Activated naive CD8-positive, alpha-beta T cell treated with anti-CD3 and anti-CD28 coated beads, Interleukin-2, amount 10 ng/mL, durations not matched to agents 7 days and 5 days (primary cell): ENCODE data around the gene KRTDAP. TPM values are rescaled to one million over a fixed set of nuclear protein-coding genes. Genes with fewer than 3 reads are reported as not detected.

Experiments used
- ATAC-seq: fragments of 150-1000 bp; cut with Tn5 transposase; one replicate; pipeline ENCODE4 v1.10.0; 2021; ENCODE audit warnings: low read depth, moderate library complexity
- POLR2A ChIA-PET: fragments of 350-600 bp; sonication (Branson Sonifier 250); formaldehyde crosslinking; loops from one replicate; lab custom pipeline; 2021; ENCODE audit warnings: antibody characterized with exemption; lab: Charles Lee
- DNase-seq: peaks from one replicate; pipeline ENCODE4 v3.0.0; 2021
- H3K27ac Mint-ChIP-seq: one replicate; pipeline ENCODE4 v1.8.0; 2022; ENCODE audit warnings: mild to moderate bottlenecking, mixed read lengths
- H3K27me3 Mint-ChIP-seq: one replicate; pipeline ENCODE4 v1.8.0; 2022; ENCODE audit warnings: mild to moderate bottlenecking, moderate library complexity, mixed read lengths
- H3K36me3 Mint-ChIP-seq: one replicate; pipeline ENCODE4 v1.8.0; 2021; ENCODE audit warnings: mild to moderate bottlenecking, mixed read lengths
- H3K4me1 Mint-ChIP-seq: one replicate; pipeline ENCODE4 v1.8.0; 2021; ENCODE audit warnings: mixed read lengths
- H3K4me3 Mint-ChIP-seq: one replicate; pipeline ENCODE4 v1.8.0; 2022; ENCODE audit warnings: mild to moderate bottlenecking, moderate library complexity, mixed read lengths
- H3K9me3 Mint-ChIP-seq: one replicate; pipeline ENCODE4 v1.8.0; 2021; ENCODE audit warnings: mixed read lengths
- total RNA-seq, 2 experiments: library from RNA; stranded (reverse); gene quantifications; one replicate each; pipeline ENCODE4 v1.2.3, GENCODE V29; 2021

The KRTDAP gene
- total RNA-seq, 2 experiments from 2014 or later: not detected

DNA sequence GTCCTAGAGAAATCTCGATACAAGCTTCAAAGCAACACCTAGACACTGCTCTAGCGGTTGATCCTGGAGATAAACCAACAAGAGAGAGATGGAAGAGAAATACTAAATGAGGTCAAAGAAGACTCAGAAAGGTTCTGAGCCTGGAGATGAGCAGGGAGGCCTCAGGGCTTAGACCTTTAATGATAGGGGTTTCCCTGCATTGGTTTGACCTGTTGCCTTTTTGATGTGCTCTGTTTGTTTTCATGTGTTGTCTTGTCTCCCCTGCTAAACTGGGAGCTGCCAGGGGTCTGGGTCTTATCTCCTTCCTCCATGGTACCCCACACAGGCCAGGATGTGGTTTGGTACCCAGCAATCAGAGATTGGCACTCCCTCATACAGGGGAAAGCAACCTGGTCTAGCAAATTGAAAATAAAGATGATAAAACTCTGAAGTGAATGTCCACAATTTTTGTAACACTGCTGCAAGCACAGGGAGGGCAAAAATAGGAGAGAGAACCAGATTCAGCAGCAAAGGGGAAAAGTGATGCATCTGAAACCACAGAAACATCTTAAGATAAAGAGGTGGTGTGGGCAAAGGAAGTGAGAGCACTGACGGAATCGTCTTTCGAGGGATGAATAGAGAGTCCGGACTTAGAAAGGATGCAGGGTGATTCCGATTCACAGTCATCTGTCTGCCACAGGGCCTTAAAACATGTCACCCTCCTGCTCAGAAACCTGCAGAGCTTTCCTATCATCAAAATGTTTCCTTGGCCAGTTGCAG lies 38.7 kb downstream of the KRTDAP start:
- DNase-seq: no peak
- Mint-ChIP-seq H3K4me3 (peak overlapping the region; percentile 20), H3K27ac (no peak overlapping the region), H3K36me3 (no peaks in the 10 kb centered on the region), H3K27me3 (peaks cover 30% of the 10 kb centered on the region), H3K4me1 (peaks cover 19% of the 10 kb centered on the region), H3K9me3 (no peaks in the 10 kb centered on the region)
- POLR2A ChIA-PET: interaction anchor here (2.7 kb wide), 1 partner anchor 10 kb away, joined by 16 read pairs; no protein-coding TSS in a partner anchor
- peak; percentile 61 for ATAC-seq

DNA sequence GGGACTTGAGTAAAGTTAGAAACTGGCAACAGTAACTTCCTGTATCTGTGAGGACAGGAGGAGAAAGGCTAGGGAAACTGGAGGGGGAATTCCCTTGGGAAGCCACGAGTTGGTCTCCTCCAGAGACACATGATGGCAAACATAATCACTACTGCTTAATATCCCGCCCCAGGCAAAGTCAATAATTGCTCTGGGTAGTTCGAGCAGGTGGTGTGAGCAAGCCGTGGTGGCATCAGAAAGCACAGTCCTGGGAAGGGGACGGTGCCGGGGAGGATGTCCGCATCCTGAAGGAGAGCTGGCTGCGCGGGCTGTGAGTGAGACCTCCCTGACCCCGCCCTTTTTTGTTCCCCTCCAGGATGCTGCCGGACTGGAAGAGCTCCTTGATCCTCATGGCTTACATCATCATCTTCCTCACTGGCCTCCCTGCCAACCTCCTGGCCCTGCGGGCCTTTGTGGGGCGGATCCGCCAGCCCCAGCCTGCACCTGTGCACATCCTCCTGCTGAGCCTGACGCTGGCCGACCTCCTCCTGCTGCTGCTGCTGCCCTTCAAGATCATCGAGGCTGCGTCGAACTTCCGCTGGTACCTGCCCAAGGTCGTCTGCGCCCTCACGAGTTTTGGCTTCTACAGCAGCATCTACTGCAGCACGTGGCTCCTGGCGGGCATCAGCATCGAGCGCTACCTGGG lies 40.8 kb downstream of the KRTDAP start:
- Mint-ChIP-seq H3K27ac (no peak overlapping the region), H3K4me3 (no peak overlapping the region), H3K9me3 (no peaks in the 10 kb centered on the region), H3K4me1 (peaks cover 24% of the 10 kb centered on the region), H3K36me3 (no peaks in the 10 kb centered on the region), H3K27me3 (peaks cover 39% of the 10 kb centered on the region)
- DNase-seq (no peak), ATAC-seq (no peak)
- POLR2A ChIA-PET: no interaction called here

DNA sequence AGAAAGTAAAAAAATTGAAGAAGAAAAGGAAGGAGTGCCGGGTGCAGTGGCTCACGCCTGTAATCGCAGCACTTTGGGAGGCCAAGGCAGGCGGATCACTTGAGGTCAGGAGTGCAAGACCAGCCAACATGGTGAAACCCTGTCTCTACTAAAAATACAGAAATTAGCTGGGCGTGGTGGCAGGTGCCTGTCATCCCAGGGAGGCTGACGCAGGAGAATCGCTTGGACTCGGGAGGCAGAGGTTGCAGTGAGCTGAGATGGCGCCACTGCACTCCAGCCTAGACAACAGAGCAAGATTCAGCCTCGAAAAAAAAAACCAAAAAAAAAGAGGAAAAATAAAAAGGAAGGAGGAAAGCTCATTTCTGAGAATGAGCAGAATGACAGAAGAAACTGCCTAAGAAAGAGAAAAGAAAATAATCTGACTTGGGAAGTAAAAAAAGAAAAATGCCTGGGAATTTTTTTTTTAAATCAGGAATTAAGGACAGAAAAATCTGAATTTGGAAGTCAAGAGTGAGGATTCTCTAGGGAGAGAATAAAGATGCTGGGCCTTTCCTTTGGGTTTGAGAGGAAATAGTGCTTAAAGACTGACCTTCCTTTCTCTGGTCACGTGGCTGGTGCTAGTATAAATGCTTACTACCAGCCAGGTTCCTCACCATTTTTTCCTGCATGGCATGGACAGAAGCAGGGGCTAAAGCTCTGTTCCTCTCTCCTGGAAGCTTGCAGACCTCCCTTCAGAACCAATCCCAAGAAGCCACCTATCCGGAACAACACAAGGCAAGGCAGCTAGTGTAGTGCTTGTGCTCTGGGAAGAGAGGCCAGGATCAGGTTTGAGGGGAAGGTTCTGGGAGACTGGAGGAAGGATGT lies 42.4 kb downstream of the KRTDAP start, which contains the start of gene FFAR2:
FFAR2 (plus strand) TSS at position 652 of the 864 bp plus-strand sequence. CDS start 1,458 bp downstream, outside the sequence.
- ATAC-seq: no peak
- Mint-ChIP-seq H3K4me1 (peaks cover 24% of the 10 kb centered on the region), H3K4me3 (no peak within 1 kb of the TSS), H3K36me3 (no peaks in the 10 kb centered on the region), H3K9me3 (no peaks in the 10 kb centered on the region), H3K27ac (no peak within 1 kb of the TSS), H3K27me3 (peaks cover 35% of the 10 kb centered on the region)
- DNase-seq: no peak
- POLR2A ChIA-PET: no interaction called here

DNA sequence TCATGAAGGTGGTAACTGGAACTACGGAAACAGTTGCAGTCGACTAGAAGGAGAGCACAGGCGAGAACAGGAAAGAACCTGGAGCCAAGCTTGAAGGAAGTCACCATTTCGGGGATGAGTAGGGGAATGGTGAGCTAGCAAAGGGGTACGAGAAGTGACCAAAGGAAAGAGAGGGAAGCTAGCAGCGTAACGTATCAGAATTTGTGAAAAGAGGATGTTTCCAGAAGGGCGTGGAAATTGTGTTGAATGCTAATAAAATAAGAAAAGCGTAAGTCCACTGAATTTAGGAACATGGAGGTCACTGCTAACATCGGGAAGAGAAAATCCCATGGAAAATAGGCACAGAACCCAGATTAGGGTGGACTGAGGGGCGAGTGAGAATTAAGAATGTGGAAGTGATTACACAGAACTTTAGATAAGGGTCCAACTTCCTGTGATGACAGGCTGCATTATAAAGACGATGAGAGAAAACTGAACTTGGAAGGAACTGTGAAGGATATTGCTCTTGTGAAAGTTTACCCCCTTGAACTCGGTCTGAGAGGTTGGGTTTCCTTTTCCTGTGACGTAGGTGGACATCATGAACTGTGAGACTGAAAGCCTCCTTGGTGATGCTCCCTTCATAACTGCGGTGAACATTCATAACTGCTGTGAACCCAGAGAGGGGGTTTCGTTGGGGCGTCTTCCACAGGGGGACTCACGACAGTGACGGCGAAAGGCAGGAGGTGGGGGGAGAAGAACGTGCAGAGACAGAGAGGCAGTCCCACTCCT lies 44.3 kb downstream of the KRTDAP start:
- ATAC-seq (peak; percentile 56), DNase-seq (no peak)
- POLR2A ChIA-PET: no interaction called here
- Mint-ChIP-seq H3K4me1 (peaks cover 15% of the 10 kb centered on the region), H3K4me3 (peak overlapping the region; percentile 8), H3K27me3 (peaks cover 35% of the 10 kb centered on the region), H3K27ac (peak overlapping the region; percentile 33), H3K36me3 (no peaks in the 10 kb centered on the region), H3K9me3 (no peaks in the 10 kb centered on the region)

DNA sequence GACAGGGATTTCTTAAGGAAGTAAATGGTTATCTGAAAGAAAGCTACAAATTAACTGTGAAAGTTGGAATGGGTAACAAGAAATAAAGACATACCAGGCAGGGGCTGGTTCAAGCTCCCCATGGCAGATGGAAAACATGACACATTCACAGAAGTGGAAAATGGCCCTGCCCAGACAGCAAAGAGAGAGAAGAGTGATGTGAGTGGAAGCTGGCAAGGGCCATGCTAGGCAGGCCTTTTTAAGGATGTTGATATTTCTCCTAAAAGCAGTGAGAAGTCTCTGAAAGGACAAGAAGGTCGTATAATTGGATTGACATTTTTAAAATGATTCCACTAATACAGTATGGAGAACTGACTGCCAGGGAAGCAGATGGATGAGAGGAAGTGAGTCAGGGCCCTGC lies 45.5 kb downstream of the KRTDAP start:
- no peak for DNase-seq
- no peaks in the 10 kb centered on the region for H3K9me3 Mint-ChIP-seq
- H3K36me3 Mint-ChIP-seq: no peaks in the 10 kb centered on the region
- peaks cover 14% of the 10 kb centered on the region for H3K4me1 Mint-ChIP-seq
- H3K27me3 Mint-ChIP-seq: peaks cover 35% of the 10 kb centered on the region
- no peak for ATAC-seq
- H3K27ac Mint-ChIP-seq: no peak overlapping the region
- POLR2A ChIA-PET: interaction anchor here (1.1 kb wide), 1 partner anchor 88 kb away, joined by 3 read pairs; no protein-coding TSS in a partner anchor
- H3K4me3 Mint-ChIP-seq: no peak overlapping the region

DNA sequence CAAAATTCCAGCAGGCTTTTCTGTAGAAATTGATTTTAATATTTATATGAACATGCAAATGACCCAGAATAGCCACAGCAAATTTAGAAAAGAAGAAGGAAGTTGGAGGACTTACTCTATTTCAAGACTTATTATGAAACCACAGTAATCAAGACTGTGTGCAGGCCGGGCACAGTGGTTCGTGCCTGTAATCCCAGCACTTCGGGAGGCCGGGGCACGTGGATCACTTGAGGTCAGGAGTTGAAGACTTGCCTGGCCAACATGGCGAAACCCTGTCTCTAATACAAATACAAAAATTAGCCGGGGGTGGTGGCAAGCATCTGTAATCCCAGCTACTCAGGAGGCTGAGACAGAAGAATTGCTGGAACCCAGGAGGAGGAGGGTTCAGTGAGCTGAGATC lies 48.2 kb downstream of the KRTDAP start:
- Mint-ChIP-seq H3K27me3 (peaks cover 29% of the 10 kb centered on the region), H3K4me3 (no peak overlapping the region), H3K4me1 (peaks cover 17% of the 10 kb centered on the region), H3K27ac (no peak overlapping the region), H3K9me3 (no peaks in the 10 kb centered on the region), H3K36me3 (no peaks in the 10 kb centered on the region)
- no peak for ATAC-seq
- POLR2A ChIA-PET: no interaction called here
- DNase-seq: no peak

DNA sequence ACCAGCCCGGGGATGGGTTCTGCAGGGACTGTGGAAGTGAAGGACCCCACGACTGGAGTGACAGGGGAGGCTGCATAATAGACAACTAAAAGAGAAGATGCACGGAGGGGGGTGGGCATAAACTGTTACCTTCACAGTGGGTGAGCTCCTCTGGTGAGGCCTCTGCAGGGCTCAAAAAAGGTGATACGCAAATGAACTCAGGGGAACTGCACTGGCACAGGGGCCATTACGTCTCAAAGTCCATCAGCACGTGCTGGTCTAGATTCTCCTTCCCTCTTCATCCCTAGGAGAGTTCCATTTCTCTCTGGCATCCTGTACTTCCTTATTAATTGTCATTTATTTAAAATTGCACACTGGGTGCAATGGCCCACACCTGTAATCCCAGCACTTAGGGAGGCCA lies 50.3 kb downstream of the KRTDAP start:
- H3K36me3 Mint-ChIP-seq: no peaks in the 10 kb centered on the region
- POLR2A ChIA-PET: no interaction called here
- no peak for DNase-seq
- no peak overlapping the region for H3K27ac Mint-ChIP-seq
- H3K9me3 Mint-ChIP-seq: no peaks in the 10 kb centered on the region
- H3K4me1 Mint-ChIP-seq: peaks cover 18% of the 10 kb centered on the region
- H3K4me3 Mint-ChIP-seq: no peak overlapping the region
- no peak for ATAC-seq
- H3K27me3 Mint-ChIP-seq: peaks cover 14% of the 10 kb centered on the region

DNA sequence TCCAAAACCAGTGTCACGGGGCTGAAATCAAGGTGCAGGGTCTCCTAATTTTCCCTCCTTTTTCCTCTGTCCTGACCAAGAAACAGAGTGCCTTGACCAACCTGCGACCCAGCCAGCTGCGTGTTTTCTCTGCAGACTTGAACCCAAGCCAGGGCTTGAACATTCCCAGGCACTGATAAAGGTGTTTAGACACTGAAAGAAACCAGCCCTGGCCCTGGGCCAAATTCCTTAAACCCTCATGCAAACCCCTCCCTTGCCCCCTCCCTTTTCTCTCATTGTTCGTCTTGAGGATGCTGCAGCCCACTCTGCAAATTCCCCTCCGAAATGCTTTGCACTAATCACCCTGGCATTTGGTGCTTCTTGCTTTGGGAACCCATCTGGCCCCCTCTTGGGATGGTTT lies 51.7 kb downstream of the KRTDAP start:
- ATAC-seq: no peak
- H3K27me3 Mint-ChIP-seq: peaks cover 14% of the 10 kb centered on the region
- H3K4me3 Mint-ChIP-seq: no peak overlapping the region

DNA sequence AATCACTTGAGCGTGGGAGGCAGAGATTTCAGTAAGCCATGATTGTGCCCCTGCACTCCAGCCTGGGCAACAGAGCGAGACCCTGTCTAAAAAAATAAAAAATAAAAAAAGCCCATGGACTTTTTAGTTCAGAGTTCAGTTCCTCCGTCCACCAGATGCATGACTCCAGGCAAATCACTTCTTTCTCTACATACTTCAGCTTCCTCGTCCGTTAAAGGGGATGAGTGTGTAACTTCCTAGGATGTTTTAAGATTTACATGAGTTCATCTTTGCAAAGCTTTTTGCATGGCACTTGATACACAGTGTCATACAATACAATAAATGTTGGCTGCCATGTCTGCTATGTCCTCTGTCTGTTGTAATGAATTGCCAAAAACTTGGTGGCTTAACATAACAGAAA lies 52.2 kb downstream of the KRTDAP start:
- POLR2A ChIA-PET: no interaction called here
- Mint-ChIP-seq H3K9me3 (no peaks in the 10 kb centered on the region), H3K27ac (no peak overlapping the region), H3K4me1 (peaks cover 18% of the 10 kb centered on the region), H3K27me3 (peaks cover 14% of the 10 kb centered on the region), H3K36me3 (no peaks in the 10 kb centered on the region), H3K4me3 (no peak overlapping the region)
- no peak for ATAC-seq
- DNase-seq: no peak

More for the DNA sequence above, 51.7 kb downstream of the KRTDAP start:
- POLR2A ChIA-PET: no interaction called here
- Mint-ChIP-seq H3K27ac (no peak overlapping the region), H3K36me3 (no peaks in the 10 kb centered on the region), H3K9me3 (no peaks in the 10 kb centered on the region), H3K4me1 (peaks cover 18% of the 10 kb centered on the region)
- DNase-seq: no peak

DNA sequence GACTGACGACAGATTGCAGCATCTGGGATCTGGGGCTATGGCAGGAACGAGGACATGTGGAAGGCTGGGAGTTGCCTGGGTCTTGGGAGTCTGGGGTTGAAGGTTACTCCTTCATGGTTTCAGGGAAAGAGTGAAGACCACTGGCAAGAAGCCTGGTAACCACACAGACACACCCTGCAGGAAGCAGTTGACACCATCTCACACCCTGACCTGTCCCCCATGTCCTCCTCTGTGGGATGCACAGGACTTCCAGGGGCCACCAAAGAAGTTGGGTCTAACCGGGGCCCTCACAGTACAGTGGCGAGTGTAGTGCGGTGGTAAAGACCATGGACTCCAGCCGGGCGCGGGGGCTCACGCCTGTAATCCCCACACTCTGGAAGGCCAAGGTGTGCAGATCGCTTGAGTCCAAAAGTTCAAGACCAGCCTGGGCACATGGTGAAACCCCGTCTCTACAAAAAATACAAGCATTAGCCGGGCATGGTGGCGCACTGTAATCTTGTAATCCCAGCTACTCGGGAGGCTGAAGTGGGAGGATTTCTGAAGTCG lies 52.8 kb downstream of the KRTDAP start:
- no peak for DNase-seq
- Mint-ChIP-seq H3K36me3 (no peaks in the 10 kb centered on the region), H3K9me3 (no peaks in the 10 kb centered on the region), H3K27ac (peak overlapping the region; percentile 70), H3K4me1 (peaks cover 18% of the 10 kb centered on the region), H3K27me3 (peaks cover 17% of the 10 kb centered on the region), H3K4me3 (peak overlapping the region; percentile 33)
- POLR2A ChIA-PET: no interaction called here
- ATAC-seq: no peak
